Ramos (cell line): ENCODE data around the gene MAML2.

Experiments
- in situ Hi-C: fragments of 300-500 bp; cut with MboI; formaldehyde crosslinking; loops from one replicate; pipeline ENCODE4 v1.14.3; 2022; ENCODE audit warnings: low sequenced_read_pairs; ENCODE audit not compliant: unreplicated experiment

Gene MAML2

GRCh38 chr11:96037405-96037949 is 305.5 kb downstream of the MAML2 start:
- in situ Hi-C loops, result no loop called here

- in situ Hi-C loops, result no loop called here
These were observed 306.1 kb downstream of the MAML2 start for GRCh38 chr11:96036863-96037262.

GRCh38 chr11:96035740-96036078 is 307.3 kb downstream of the MAML2 start:
- in situ Hi-C loops, result no loop called here

GRCh38 chr11:96035031-96035739 is 307.8 kb downstream of the MAML2 start:
- in situ Hi-C loops, result no loop called here

GRCh38 chr11:96033599-96033998 is 309.4 kb downstream of the MAML2 start:
- in situ Hi-C loops, result no loop called here

GRCh38 chr11:96033095-96033494 is 309.9 kb downstream of the MAML2 start:
- in situ Hi-C loops, result no loop called here

GRCh38 chr11:96028746-96029145 is 314.2 kb downstream of the MAML2 start:
- in situ Hi-C loops, result no loop called here

- in situ Hi-C loops, result no loop called here
These were observed 316.0 kb downstream of the MAML2 start for GRCh38 chr11:96027021-96027420.

GRCh38 chr11:96026310-96026709 is 316.7 kb downstream of the MAML2 start:
- in situ Hi-C loops, result no loop called here

GRCh38 chr11:96024666-96025065 is 318.3 kb downstream of the MAML2 start:
- in situ Hi-C loops, result no loop called here

- in situ Hi-C loops, result no loop called here
These were observed 319.7 kb downstream of the MAML2 start for GRCh38 chr11:96023275-96023674.

- in situ Hi-C loops, result no loop called here
These were observed 320.9 kb downstream of the MAML2 start for GRCh38 chr11:96021901-96022650.

- in situ Hi-C loops, result no loop called here
These were observed 322.9 kb downstream of the MAML2 start for GRCh38 chr11:96019810-96020747.

- in situ Hi-C loops, result no loop called here
These were observed 323.7 kb downstream of the MAML2 start for GRCh38 chr11:96019281-96019680.

- in situ Hi-C loops, result no loop called here
These were observed 325.1 kb downstream of the MAML2 start for GRCh38 chr11:96017856-96018255.

- in situ Hi-C loops, result no loop called here
These were observed 326.0 kb downstream of the MAML2 start for GRCh38 chr11:96016978-96017502.

- in situ Hi-C loops, result no loop called here
These were observed 327.0 kb downstream of the MAML2 start for GRCh38 chr11:96015906-96016565.

- in situ Hi-C loops, result no loop called here
These were observed 328.8 kb downstream of the MAML2 start for GRCh38 chr11:96014217-96014616.

- in situ Hi-C loops, result no loop called here
These were observed 329.4 kb downstream of the MAML2 start for GRCh38 chr11:96013461-96014213.
